HG03571 (cell line): ENCODE data around the gene P2RY2.

Experiments
- ATAC-seq: cut with Tn5 transposase; IDR thresholded peaks from one replicate; pipeline ENCODE4 v1.9.1; 2021; ENCODE audit not compliant: unreplicated experiment

P2RY2 gene

GRCh38 chr11:73204711-73205121, 13.4 kb upstream of the P2RY2 start:
- no peak for ATAC-seq

GRCh38 chr11:73205661-73206343, 12.3 kb upstream of the P2RY2 start:
- no peak for ATAC-seq

- no peak for ATAC-seq
Measured at GRCh38 chr11:73206801-73207200, 11.3 kb upstream of the P2RY2 start.

- ATAC-seq, result no peak
Measured at GRCh38 chr11:73209892-73210291, 8.2 kb upstream of the P2RY2 start.

- ATAC-seq, result no peak
Measured at GRCh38 chr11:73210916-73211667, 7.0 kb upstream of the P2RY2 start.

- no peak for ATAC-seq
Measured at GRCh38 chr11:73213196-73214143, 4.6 kb upstream of the P2RY2 start.

GRCh38 chr11:73215191-73216134, 2.6 kb upstream of the P2RY2 start:
- no peak for ATAC-seq

- ATAC-seq, result no peak
Measured at GRCh38 chr11:73216465-73216864, 1.6 kb upstream of the P2RY2 start.

GRCh38 chr11:73217131-73217809, 811 bp upstream of the P2RY2 start:
- ATAC-seq, result no peak

GRCh38 chr11:73217810-73218105, 323 bp upstream of the P2RY2 start:
- no peak for ATAC-seq

GRCh38 chr11:73218830-73219215, 742 bp downstream of the P2RY2 start:
- no peak for ATAC-seq

GRCh38 chr11:73219396-73220285, 1.6 kb downstream of the P2RY2 start:
- ATAC-seq, result no peak

- ATAC-seq, result no peak
Measured at GRCh38 chr11:73221451-73221850, 3.4 kb downstream of the P2RY2 start.

- ATAC-seq, result no peak
Measured at GRCh38 chr11:73221996-73222395, 3.9 kb downstream of the P2RY2 start.

- ATAC-seq, result no peak
Measured at GRCh38 chr11:73223998-73224730, 6.1 kb downstream of the P2RY2 start.

- ATAC-seq, result no peak
Measured at GRCh38 chr11:73225001-73225686, 7.1 kb downstream of the P2RY2 start.

- ATAC-seq, result no peak
Measured at GRCh38 chr11:73225851-73226250, 7.8 kb downstream of the P2RY2 start.
